PC-9 (cell line): ENCODE data around the gene LAP3.

Experiments
- CTCF ChIP-seq: fragments of 200-600 bp; sonication (generic); conservative IDR thresholded peaks from 2 replicates; pipeline ENCODE4 v1.6.1; 2017; ENCODE audit warnings: mixed run types, antibody characterized with exemption, mild to moderate bottlenecking, moderate library complexity
- EZH2 ChIP-seq: fragments of 200-600 bp; sonication (generic); IDR thresholded peaks from 2 replicates; pipeline ENCODE4 v1.8.0; 2017; ENCODE audit warnings: antibody characterized with exemption, low read depth

GRCh38 chr4:17546678-17547077 is 30.3 kb upstream of the LAP3 start:
- no peak for TF ChIP-seq CTCF
- TF ChIP-seq EZH2, result no peak
